GM18507 (cell line): Measurements from ENCODE around the gene GLIPR1.

Experiments used
- DNase-seq: peaks from one replicate; pipeline ENCODE4 v3.0.0; 2011; ENCODE audit warnings: low read depth; ENCODE audit not compliant: insufficient read length; ENCODE audit errors: extremely low spot score
- FAIRE-seq: peaks from 2 replicates; lab custom pipeline; 2011; peaks lifted over from hg19 to GRCh38; lab: Jason Lieb, UNC

Gene GLIPR1

GRCh38 chr12:75550401-75551240 lies 70.1 kb downstream of the GLIPR1 start:
- no peak for DNase-seq
- FAIRE-seq = no peak

GRCh38 chr12:75551477-75551876 lies 70.9 kb downstream of the GLIPR1 start:
- DNase-seq (no peak), FAIRE-seq (no peak)

- DNase-seq (no peak), FAIRE-seq (no peak)
Measured at GRCh38 chr12:75553398-75553797, 72.8 kb downstream of the GLIPR1 start.
